K562 (cell line): ENCODE measurements around the gene SEC16A.

ENCODE experiments used
- CREB1 ChIP-seq, 2 experiments: sonication (generic) in 1 of 2; formaldehyde crosslinking in 1 of 2; IDR thresholded peaks; 2 replicates each; pipeline versions ENCODE4 v1.6.1 to v1.8.0; 2012 to 2022; ENCODE audit warnings: inconsistent platforms in 1 of 2, mild to moderate bottlenecking in 1 of 2, missing genetic modification reagents in 1 of 2, moderate library complexity in 1 of 2
- CTCF ChIP-seq, 3 experiments: IDR thresholded peaks in 2 of 3; conservative IDR thresholded peaks in 1 of 3; 2 replicates each; pipeline ENCODE4 v1.5.1; 2011 to 2012; ENCODE audit warnings: low read length in 3 of 3, mild to moderate bottlenecking in 3 of 3, control low read depth in 2 of 3, improper control_type of control experiment in 1 of 3, inconsistent platforms in 1 of 3, low read depth in 1 of 3, mixed read lengths in 1 of 3, moderate library complexity in 1 of 3; ENCODE audit not compliant: insufficient read depth in 2 of 3
- ELK1 ChIP-seq: sonication (generic); formaldehyde crosslinking; IDR thresholded peaks from 2 replicates; pipeline ENCODE4 v1.8.1; 2022; ENCODE audit warnings: missing genetic modification reagents
- GABPA ChIP-seq: fragments of 200-800 bp; sonication (Bioruptor generic); conservative IDR thresholded peaks from 2 replicates; pipeline ENCODE4 v1.6.1; 2016; ENCODE audit warnings: low read depth, missing genetic modification characterization, missing compliant biosample characterization
- MAZ ChIP-seq, 2 experiments: fragments of 450-650 bp in 1 of 2; sonication (generic) in 1 of 2; formaldehyde crosslinking; IDR thresholded peaks in 1 of 2; conservative IDR thresholded peaks in 1 of 2; 2 replicates each; pipeline versions ENCODE4 v1.4.0 to v1.5.0; 2020; ENCODE audit warnings: mild to moderate bottlenecking in 1 of 2, missing genetic modification reagents in 1 of 2
- POLR2A ChIP-seq: fragments of 450-650 bp; conservative IDR thresholded peaks from 2 replicates; pipeline ENCODE4 v1.6.1; 2016
- SNRNP70 ChIP-seq: fragments of 200-400 bp; formaldehyde crosslinking; optimal IDR thresholded peaks from 2 replicates; pipeline ENCODE3; 2017; ENCODE audit warnings: low read depth, low read length

DNA sequence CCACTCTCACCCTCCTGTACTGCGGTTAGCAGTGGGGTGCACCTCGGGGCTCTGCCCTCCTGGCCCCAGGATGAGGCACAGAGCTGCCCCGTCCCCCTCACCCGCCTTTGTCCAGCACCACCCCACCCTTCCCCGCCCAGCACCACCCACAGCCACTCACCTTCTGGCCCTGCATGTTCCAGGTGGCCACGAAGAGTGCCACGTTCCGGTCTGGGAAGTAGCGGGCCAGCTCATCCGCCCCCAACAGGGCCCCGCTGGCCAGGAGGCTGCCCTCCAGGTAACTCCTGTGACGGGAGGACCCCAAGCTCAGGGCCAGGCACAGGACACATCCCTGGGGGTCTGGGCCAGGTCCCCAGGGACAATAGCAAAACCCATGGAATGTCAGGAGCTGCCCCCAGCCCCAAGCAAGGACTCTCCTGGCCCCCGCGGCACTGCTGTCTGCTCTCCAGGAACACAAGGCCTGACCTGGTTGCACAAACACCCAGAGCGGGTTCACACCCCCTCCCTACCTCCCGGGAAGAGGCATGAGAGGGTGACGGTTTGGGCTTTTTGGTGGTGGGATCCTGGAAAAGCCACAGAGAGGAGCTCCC, 48.2 kb downstream of the SEC16A start:
- TF ChIP-seq POLR2A = no peak
- no peak for TF ChIP-seq GABPA
- TF ChIP-seq SNRNP70 = no peak
- TF ChIP-seq ELK1 = no peak
- no peak for TF ChIP-seq CTCF (IDR thresholded peaks at IDR 0.05 in 2 of 3, conservative IDR thresholded peaks at IDR 0.05 in 1 of 3; ENCODE audit: insufficient read depth in 2 of 3, low read depth in 1 of 3, low read length in 3 of 3)
- TF ChIP-seq CREB1 (IDR thresholded peaks at IDR 0.05) = no peak
- no peak for TF ChIP-seq CREB1 (CRISPR knock-in tag; IDR thresholded peaks at IDR 0.05)
- TF ChIP-seq MAZ (CRISPR knock-in tag; conservative IDR thresholded peaks at IDR 0.05 in 1 of 2, IDR thresholded peaks at IDR 0.05 in 1 of 2) = no peak
